ENCODE data around the gene ZNF107.

ZNF107 gene

DNA sequence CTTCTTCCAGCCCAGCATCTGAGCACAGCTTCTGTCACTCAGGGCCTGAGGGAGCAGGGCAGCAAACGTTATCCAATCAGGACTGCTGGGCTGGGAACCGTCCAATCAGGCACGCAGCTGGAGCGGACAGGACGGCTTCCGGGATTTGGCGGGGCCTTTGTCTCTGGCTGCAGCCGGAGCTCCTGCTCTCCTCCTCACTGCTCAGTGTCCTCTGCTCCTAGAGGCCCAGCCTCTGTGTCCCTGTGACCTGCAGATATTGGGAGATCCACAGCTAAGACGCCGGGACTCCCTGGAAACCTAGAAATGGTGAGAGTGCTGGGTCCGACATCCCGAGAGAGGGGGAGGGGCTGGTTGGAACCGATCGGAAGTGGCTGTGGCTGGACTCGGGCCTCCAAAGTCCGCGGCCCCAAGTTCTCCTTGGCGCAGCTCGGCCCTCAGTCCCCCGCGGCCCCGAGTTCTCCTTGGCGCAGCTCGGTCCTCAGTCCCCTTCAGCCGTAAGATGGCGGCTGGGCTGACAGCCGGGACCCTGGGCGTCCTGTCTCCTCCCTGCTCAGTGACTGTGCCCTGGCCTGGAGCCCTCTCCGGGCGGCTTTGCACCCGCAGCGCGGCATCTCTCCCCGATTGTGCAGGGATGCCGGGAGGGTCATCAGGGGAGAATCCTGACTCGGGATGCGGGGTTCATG is at the start of gene ZNF107:
Gene ZNF107, plus strand, starts transcription at position 154 of the 683 bp plus-strand sequence. Its CDS starts 150 bp downstream, at position 304.
- Histone ChIP-seq H3K4me1 (ENCODE audit: control insufficient read depth, insufficient read depth, low read length) (peaks cover 6% of the 10 kb centered on the region), H3K27ac (ENCODE audit: low read length) (peak within 1 kb of the TSS; percentile 31), H3K9me3 (ENCODE audit: control insufficient read depth in 2 of 2, low read length in 2 of 2) (no peaks in the 10 kb centered on the region), H3K36me3 (ENCODE audit: control insufficient read depth in 2 of 2, insufficient read depth in 2 of 2, low read length in 2 of 2) (peaks cover 3 to 5% of the 10 kb centered on the region in 2 donors), H3K4me3 (ENCODE audit: low read length in 2 of 2) (peak within 1 kb of the TSS; percentile 88 to 93), H3K9ac (ENCODE audit: low read length in 2 of 2) (peak within 1 kb of the TSS; percentile 75), H3K27me3 (ENCODE audit: control insufficient read depth in 1 of 2, insufficient read depth in 2 of 2, low read length in 2 of 2) (no peaks in the 10 kb centered on the region)

DNA sequence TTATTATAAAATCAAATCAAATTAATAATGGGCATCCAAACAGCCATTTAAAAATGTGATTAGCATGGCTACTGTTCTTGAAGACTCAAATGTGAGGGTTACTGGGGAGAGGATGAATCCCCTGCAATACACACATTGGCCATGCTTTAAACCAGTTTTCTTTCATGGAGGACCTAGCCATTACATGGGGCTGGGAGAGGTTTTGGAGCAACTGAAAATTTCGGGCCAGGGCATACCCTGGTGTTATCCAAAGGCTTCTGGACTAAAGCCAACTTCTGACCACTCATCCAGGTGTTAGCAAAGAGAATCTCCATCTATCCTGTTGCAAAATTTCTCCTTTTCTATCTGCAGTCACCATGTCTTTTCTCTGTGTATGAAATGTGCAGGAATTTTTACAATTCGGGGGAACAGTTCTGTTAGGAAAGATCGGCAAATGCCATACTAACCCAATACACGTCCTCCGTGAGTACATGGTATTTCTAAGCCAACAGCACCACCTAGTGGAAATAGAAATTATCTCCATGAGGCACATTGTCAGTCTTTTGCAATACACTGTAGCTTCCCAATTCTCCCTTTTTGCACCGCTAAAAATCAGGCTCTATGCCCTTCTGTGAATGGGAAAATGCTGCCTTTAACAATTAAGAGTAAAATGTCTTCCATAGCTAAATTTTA is 47.0 kb upstream of the ZNF107 start:
- no peaks in the 10 kb centered on the region for H3K9me3 ChIP-seq (ENCODE audit: control insufficient read depth in 2 of 2, low read length in 2 of 2)
- H3K36me3 ChIP-seq (ENCODE audit: control insufficient read depth in 2 of 2, insufficient read depth in 2 of 2, low read length in 2 of 2), result no peaks in the 10 kb centered on the region
- no peak overlapping the region for H3K4me3 ChIP-seq (ENCODE audit: low read length in 2 of 2)
- H3K27me3 ChIP-seq (ENCODE audit: control insufficient read depth in 1 of 2, insufficient read depth in 2 of 2, low read length in 2 of 2), result no peaks in the 10 kb centered on the region
- no peak overlapping the region for H3K9ac ChIP-seq (ENCODE audit: low read length in 2 of 2)
- H3K4me1 ChIP-seq (ENCODE audit: control insufficient read depth, insufficient read depth, low read length), result no peaks in the 10 kb centered on the region
- no peak overlapping the region for H3K27ac ChIP-seq (ENCODE audit: low read length)

DNA sequence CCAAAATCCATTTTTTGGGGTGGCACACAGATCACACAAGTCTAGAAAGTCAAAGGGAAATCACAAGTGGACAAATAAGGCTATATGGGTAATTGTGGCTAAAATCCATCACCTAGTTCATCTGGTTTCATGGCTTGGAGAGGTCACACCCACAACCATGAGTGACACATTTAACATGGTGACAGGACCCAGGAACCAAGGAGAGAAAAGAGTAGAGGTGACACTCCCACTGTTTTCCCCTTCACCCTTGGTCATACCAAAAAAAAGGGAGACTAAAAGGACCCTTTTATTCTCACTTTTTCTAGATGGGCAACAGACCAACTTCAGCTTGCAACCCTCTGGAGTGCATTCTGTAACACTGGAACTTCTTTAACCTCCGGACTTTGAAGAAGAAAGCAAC is 46.2 kb upstream of the ZNF107 start:
- no peaks in the 10 kb centered on the region for H3K27me3 ChIP-seq (ENCODE audit: control insufficient read depth in 1 of 2, insufficient read depth in 2 of 2, low read length in 2 of 2)
- no peak overlapping the region for H3K4me3 ChIP-seq (ENCODE audit: low read length in 2 of 2)
- no peaks in the 10 kb centered on the region for H3K36me3 ChIP-seq (ENCODE audit: control insufficient read depth in 2 of 2, insufficient read depth in 2 of 2, low read length in 2 of 2)
- no peaks in the 10 kb centered on the region for H3K9me3 ChIP-seq (ENCODE audit: control insufficient read depth in 2 of 2, low read length in 2 of 2)
- H3K27ac ChIP-seq (ENCODE audit: low read length), result no peak overlapping the region
- no peaks in the 10 kb centered on the region for H3K4me1 ChIP-seq (ENCODE audit: control insufficient read depth, insufficient read depth, low read length)
- H3K9ac ChIP-seq (ENCODE audit: low read length in 2 of 2), result no peak overlapping the region

DNA sequence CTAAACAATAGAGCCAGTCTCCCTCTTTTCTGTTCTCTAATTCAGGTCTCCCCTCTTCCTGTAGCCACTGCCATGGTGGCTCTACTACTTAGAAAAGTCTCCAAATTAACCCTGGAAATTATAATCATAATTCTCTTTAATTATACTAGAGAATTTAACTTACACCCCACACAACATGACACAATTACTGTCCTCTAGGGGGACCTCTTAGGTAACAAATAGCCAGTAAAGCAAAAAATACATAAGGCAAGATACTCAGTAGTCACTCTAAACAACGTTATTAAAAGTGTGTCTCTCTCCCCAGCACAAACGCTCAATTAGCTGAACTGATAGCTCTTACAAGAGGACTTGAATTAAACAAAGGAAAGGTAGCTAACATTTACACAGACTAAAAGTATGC is 44.3 kb upstream of the ZNF107 start:
- Histone ChIP-seq H3K4me1 (ENCODE audit: control insufficient read depth, insufficient read depth, low read length) (no peaks in the 10 kb centered on the region), H3K9me3 (ENCODE audit: control insufficient read depth in 2 of 2, low read length in 2 of 2) (no peaks in the 10 kb centered on the region), H3K27ac (ENCODE audit: low read length) (no peak overlapping the region), H3K36me3 (ENCODE audit: control insufficient read depth in 2 of 2, insufficient read depth in 2 of 2, low read length in 2 of 2) (no peaks in the 10 kb centered on the region), H3K9ac (ENCODE audit: low read length in 2 of 2) (no peak overlapping the region), H3K27me3 (ENCODE audit: control insufficient read depth in 1 of 2, insufficient read depth in 2 of 2, low read length in 2 of 2) (no peaks in the 10 kb centered on the region), H3K4me3 (ENCODE audit: low read length in 2 of 2) (no peak overlapping the region)

DNA sequence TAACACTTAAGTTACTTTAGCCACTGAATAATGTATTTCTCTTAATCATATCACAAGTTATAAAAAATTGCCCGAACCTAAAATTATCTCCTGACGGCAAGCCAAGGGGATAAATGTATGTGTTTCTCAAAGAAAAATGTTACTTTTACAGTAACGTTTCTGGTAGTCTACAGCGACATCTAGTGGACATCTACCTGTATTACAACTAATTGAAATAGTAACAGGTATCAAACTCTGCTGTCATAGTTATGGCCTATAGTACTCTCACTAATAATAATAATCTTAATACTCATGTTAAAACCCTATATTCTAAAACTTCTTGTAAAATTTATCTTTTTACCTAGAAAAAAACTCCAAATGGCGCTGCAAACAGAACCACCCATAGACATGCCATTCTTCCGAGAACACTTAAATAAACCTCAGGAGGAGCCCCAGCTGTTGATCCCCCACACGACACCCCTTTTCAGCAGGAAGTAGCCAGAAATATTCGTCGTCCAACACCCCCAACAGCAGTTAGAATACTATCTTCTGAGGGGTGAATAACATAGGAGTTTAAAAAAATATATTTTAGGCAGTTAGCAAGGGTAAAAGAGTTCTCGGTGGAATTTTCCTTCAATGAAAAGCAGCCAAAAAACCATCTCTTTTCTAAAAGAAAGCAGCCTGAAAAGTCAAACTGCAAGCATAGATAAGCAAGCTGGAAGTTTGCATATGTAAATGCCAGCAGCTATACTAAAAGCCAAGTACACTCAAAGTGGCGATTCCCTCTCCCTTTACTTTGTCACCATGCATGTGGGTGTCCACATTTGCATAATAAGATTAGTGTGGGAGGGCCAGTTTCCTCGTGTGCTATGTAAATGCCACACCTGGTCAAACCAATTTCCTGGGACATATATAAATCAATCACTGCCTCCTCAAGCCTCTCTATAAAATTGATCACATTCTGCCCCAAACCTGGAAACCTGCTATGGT is 40.5 kb upstream of the ZNF107 start:
- Histone ChIP-seq H3K4me3 (ENCODE audit: low read length in 2 of 2) (no peak overlapping the region), H3K27ac (ENCODE audit: low read length) (no peak overlapping the region), H3K9ac (ENCODE audit: low read length in 2 of 2) (no peak overlapping the region), H3K36me3 (ENCODE audit: control insufficient read depth in 2 of 2, insufficient read depth in 2 of 2, low read length in 2 of 2) (no peaks in the 10 kb centered on the region), H3K27me3 (ENCODE audit: control insufficient read depth in 1 of 2, insufficient read depth in 2 of 2, low read length in 2 of 2) (no peaks in the 10 kb centered on the region), H3K9me3 (ENCODE audit: control insufficient read depth in 2 of 2, low read length in 2 of 2) (no peaks in the 10 kb centered on the region), H3K4me1 (ENCODE audit: control insufficient read depth, insufficient read depth, low read length) (no peaks in the 10 kb centered on the region)

DNA sequence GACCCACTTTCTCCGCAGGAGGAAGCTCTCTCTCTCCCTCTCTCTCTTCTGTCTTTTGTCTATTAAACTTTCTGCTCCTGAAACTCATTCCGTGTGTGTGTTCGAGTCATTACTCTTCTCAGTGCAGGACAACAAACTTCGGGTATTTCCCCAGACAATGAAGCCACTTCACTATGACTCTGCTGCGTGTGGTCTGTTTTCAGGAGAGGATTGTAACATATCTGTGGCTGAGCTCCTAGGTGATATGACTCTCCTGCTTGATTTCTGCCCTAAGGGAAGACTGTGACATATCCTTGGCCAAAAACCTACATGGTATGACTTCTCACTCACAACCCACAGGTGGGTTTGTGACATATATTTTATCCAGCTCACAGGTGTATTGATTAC is 39.9 kb upstream of the ZNF107 start:
- H3K9me3 ChIP-seq (ENCODE audit: control insufficient read depth in 2 of 2, low read length in 2 of 2), result no peaks in the 10 kb centered on the region
- no peaks in the 10 kb centered on the region for H3K36me3 ChIP-seq (ENCODE audit: control insufficient read depth in 2 of 2, insufficient read depth in 2 of 2, low read length in 2 of 2)
- H3K27ac ChIP-seq (ENCODE audit: low read length), result no peak overlapping the region
- no peak overlapping the region for H3K9ac ChIP-seq (ENCODE audit: low read length in 2 of 2)
- no peaks in the 10 kb centered on the region for H3K27me3 ChIP-seq (ENCODE audit: control insufficient read depth in 1 of 2, insufficient read depth in 2 of 2, low read length in 2 of 2)
- H3K4me1 ChIP-seq (ENCODE audit: control insufficient read depth, insufficient read depth, low read length), result no peaks in the 10 kb centered on the region
- H3K4me3 ChIP-seq (ENCODE audit: low read length in 2 of 2), result no peak overlapping the region

DNA sequence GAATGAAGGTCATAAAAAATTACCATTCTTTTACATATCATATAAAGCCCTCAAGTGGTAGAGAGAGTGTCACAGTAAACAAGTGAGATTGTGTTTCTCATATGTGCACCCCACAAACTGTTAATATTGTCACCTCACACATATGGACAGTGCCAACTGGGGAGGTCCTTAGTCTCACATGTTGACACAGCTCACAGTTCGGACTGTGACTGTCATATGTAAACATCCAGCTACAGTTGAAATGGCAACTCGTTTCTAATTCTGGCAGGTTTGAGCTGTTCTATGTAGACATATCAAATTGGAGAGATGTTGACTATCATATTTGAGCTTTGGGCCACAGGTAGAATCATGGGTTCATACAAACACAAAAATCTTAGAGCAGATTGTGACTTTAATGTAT is 39.4 kb upstream of the ZNF107 start:
- H3K4me1 ChIP-seq (ENCODE audit: control insufficient read depth, insufficient read depth, low read length), result no peaks in the 10 kb centered on the region
- H3K36me3 ChIP-seq (ENCODE audit: control insufficient read depth in 2 of 2, insufficient read depth in 2 of 2, low read length in 2 of 2), result no peaks in the 10 kb centered on the region
- no peak overlapping the region for H3K27ac ChIP-seq (ENCODE audit: low read length)
- H3K9ac ChIP-seq (ENCODE audit: low read length in 2 of 2), result no peak overlapping the region
- H3K4me3 ChIP-seq (ENCODE audit: low read length in 2 of 2), result no peak overlapping the region
- no peaks in the 10 kb centered on the region for H3K9me3 ChIP-seq (ENCODE audit: control insufficient read depth in 2 of 2, low read length in 2 of 2)
- no peaks in the 10 kb centered on the region for H3K27me3 ChIP-seq (ENCODE audit: control insufficient read depth in 1 of 2, insufficient read depth in 2 of 2, low read length in 2 of 2)

DNA sequence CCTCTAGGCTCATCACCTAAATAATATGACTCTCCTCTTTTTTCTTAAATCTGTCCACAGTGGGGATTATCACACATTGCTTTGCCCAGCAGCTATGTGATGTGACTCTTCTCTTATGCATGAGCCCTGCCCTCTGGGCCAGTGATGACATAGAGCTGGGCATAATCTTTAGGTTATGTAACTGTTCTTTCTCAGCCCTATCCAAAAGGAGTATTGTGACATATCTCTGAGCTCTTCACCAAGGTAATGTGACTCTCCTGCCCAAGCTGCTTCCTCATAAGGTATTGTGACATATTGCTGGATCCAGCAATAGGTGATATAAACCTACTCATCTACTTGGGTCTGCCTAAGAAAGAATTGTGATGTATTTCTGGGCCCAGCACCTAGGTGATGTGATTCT is 37.7 kb upstream of the ZNF107 start:
- H3K4me3 ChIP-seq (ENCODE audit: low read length in 2 of 2), result no peak overlapping the region
- no peaks in the 10 kb centered on the region for H3K27me3 ChIP-seq (ENCODE audit: control insufficient read depth in 1 of 2, insufficient read depth in 2 of 2, low read length in 2 of 2)
- H3K9ac ChIP-seq (ENCODE audit: low read length in 2 of 2), result no peak overlapping the region
- no peak overlapping the region for H3K27ac ChIP-seq (ENCODE audit: low read length)
- no peaks in the 10 kb centered on the region for H3K9me3 ChIP-seq (ENCODE audit: control insufficient read depth in 2 of 2, low read length in 2 of 2)
- H3K36me3 ChIP-seq (ENCODE audit: control insufficient read depth in 2 of 2, insufficient read depth in 2 of 2, low read length in 2 of 2), result no peaks in the 10 kb centered on the region
- H3K4me1 ChIP-seq (ENCODE audit: control insufficient read depth, insufficient read depth, low read length), result no peaks in the 10 kb centered on the region

DNA sequence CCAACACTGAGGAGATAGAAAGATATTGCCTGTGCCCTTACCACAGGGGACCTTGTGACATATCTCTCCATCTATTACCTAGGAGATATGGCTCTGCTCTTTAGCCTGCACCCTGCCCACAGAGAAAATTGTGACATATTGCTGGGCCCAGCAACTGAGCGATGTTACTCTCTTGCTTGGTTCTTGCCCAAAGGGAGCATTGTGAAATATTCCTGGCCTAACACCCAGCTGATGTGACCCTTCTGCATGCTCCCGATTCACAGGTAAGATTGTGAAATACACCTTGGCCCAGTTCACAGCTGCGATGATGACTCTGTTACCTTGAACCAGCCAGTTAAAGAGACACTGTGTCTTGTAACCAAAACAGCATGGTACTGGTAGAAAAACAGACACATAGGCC is 37.2 kb upstream of the ZNF107 start:
- H3K4me3 ChIP-seq (ENCODE audit: low read length in 2 of 2), result no peak overlapping the region
- no peaks in the 10 kb centered on the region for H3K27me3 ChIP-seq (ENCODE audit: control insufficient read depth in 1 of 2, insufficient read depth in 2 of 2, low read length in 2 of 2)
- no peak overlapping the region for H3K9ac ChIP-seq (ENCODE audit: low read length in 2 of 2)
- H3K36me3 ChIP-seq (ENCODE audit: control insufficient read depth in 2 of 2, insufficient read depth in 2 of 2, low read length in 2 of 2), result no peaks in the 10 kb centered on the region
- no peak overlapping the region for H3K27ac ChIP-seq (ENCODE audit: low read length)
- no peaks in the 10 kb centered on the region for H3K4me1 ChIP-seq (ENCODE audit: control insufficient read depth, insufficient read depth, low read length)
- H3K9me3 ChIP-seq (ENCODE audit: control insufficient read depth in 2 of 2, low read length in 2 of 2), result no peaks in the 10 kb centered on the region

DNA sequence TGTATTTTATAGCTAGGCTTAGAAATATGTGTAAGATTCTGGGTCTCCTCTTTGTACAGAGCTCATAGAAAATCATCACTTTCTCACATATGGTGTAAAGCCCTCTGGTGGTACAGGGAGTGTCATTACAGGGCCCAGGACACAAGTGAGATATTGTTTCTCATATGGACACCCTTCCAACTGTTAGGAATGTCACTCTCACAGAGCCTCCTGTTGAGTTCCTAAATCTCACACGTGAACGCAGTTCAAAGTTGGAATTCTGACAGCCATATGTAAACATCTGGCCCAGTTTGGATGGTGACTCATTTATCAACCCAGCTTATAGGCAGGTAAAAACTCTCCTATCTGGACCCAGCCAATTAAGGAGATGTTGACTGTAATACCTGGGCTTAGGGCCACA is 35.4 kb upstream of the ZNF107 start:
- no peak overlapping the region for H3K9ac ChIP-seq (ENCODE audit: low read length in 2 of 2)
- no peaks in the 10 kb centered on the region for H3K4me1 ChIP-seq (ENCODE audit: control insufficient read depth, insufficient read depth, low read length)
- no peak overlapping the region for H3K27ac ChIP-seq (ENCODE audit: low read length)
- H3K27me3 ChIP-seq (ENCODE audit: control insufficient read depth in 1 of 2, insufficient read depth in 2 of 2, low read length in 2 of 2), result no peaks in the 10 kb centered on the region
- no peaks in the 10 kb centered on the region for H3K9me3 ChIP-seq (ENCODE audit: control insufficient read depth in 2 of 2, low read length in 2 of 2)
- H3K4me3 ChIP-seq (ENCODE audit: low read length in 2 of 2), result no peak overlapping the region
- no peaks in the 10 kb centered on the region for H3K36me3 ChIP-seq (ENCODE audit: control insufficient read depth in 2 of 2, insufficient read depth in 2 of 2, low read length in 2 of 2)

Data from stomach smooth muscle (tissue), 2 donors.